Keratinocyte (primary cell): ENCODE results near the gene SLC45A2. TPM values are rescaled to one million over a fixed set of nuclear protein-coding genes. Genes with fewer than 3 reads are reported as not detected.

Source experiments
- DNase-seq: peaks from one replicate; pipeline ENCODE4 v3.0.0-alpha.2; 2011; ENCODE audit warnings: low read depth, missing footprints, low spot score
- FAIRE-seq: peaks from 2 replicates; lab custom pipeline; 2011; peaks lifted over from hg19 to GRCh38; lab: Jason Lieb, UNC
- H2AFZ ChIP-seq: 2 replicates; pipeline ENCODE4 v1.6.0; 2012; ENCODE audit warnings: low read length, control low read depth, inconsistent platforms; ENCODE audit not compliant: control insufficient read depth
- H3K27ac ChIP-seq: 2 replicates; pipeline ENCODE4 v1.5.1; 2011; ENCODE audit warnings: low read length; ENCODE audit not compliant: control insufficient read depth, insufficient read depth
- H3K27me3 ChIP-seq: 3 replicates; pipeline ENCODE4 v1.6.0; 2011; ENCODE audit warnings: low read length; ENCODE audit not compliant: control insufficient read depth, insufficient read depth; ENCODE audit errors: extremely low read depth
- H3K36me3 ChIP-seq, 2 experiments: 2 replicates in 1 of 2; 3 replicates in 1 of 2; pipeline ENCODE4 v1.5.1; 2011; ENCODE audit warnings: low read length in 2 of 2, mild to moderate bottlenecking in 1 of 2; ENCODE audit not compliant: control insufficient read depth in 2 of 2, insufficient read depth in 2 of 2; ENCODE audit errors: extremely low read depth in 1 of 2
- H3K4me1 ChIP-seq: 3 replicates; pipeline ENCODE4 v1.5.1; 2011; ENCODE audit warnings: low read length; ENCODE audit not compliant: control insufficient read depth, insufficient read depth; ENCODE audit errors: extremely low read depth
- H3K4me2 ChIP-seq: 3 replicates; pipeline ENCODE4 v1.6.0; 2011; ENCODE audit warnings: low read depth, low read length; ENCODE audit not compliant: control insufficient read depth, insufficient read depth; ENCODE audit errors: extremely low read depth
- H3K4me3 ChIP-seq, 3 experiments: fragments of 200-600 bp in 1 of 3; sonication (generic) in 1 of 3; 2 replicates in 2 of 3; 3 replicates in 1 of 3; pipeline ENCODE4 v1.5.1; 2011 to 2016; ENCODE audit warnings: low read length in 3 of 3, mild to moderate bottlenecking in 3 of 3, control low read depth in 2 of 3, inconsistent platforms in 1 of 3, low read depth in 1 of 3, mixed read lengths in 1 of 3, mixed run types in 1 of 3, moderate library complexity in 1 of 3; ENCODE audit not compliant: control insufficient read depth in 2 of 3, insufficient read depth in 2 of 3; ENCODE audit errors: extremely low read depth in 1 of 3
- H3K79me2 ChIP-seq: 2 replicates; pipeline ENCODE4 v1.6.0; 2012; ENCODE audit warnings: low read length; ENCODE audit not compliant: control insufficient read depth, insufficient read depth
- H3K9ac ChIP-seq: 3 replicates; pipeline ENCODE4 v1.6.0; 2011; ENCODE audit warnings: low read length; ENCODE audit not compliant: control insufficient read depth, insufficient read depth; ENCODE audit errors: extremely low read depth
- H3K9me1 ChIP-seq: 3 replicates; pipeline ENCODE4 v1.6.0; 2011; ENCODE audit warnings: low read length; ENCODE audit not compliant: control insufficient read depth, insufficient read depth; ENCODE audit errors: extremely low read depth
- H3K9me3 ChIP-seq: 2 replicates; pipeline ENCODE4 v1.5.1; 2012; ENCODE audit warnings: low read depth, low read length; ENCODE audit not compliant: control insufficient read depth
- H4K20me1 ChIP-seq: 3 replicates; pipeline ENCODE4 v1.6.0; 2011; ENCODE audit warnings: low read length; ENCODE audit not compliant: control insufficient read depth, insufficient read depth; ENCODE audit errors: extremely low read depth
- EZH2 ChIP-seq: IDR thresholded peaks from one replicate; pipeline ENCODE4 v1.6.1; 2012; ENCODE audit warnings: inconsistent platforms, mild to moderate bottlenecking, low read length, moderate library complexity
- dilution Hi-C: fragments of 300-500 bp; cut with MboI; formaldehyde crosslinking; loops from one replicate; pipeline ENCODE4 v1.7.0; 2020; ENCODE audit warnings: low sequenced_read_pairs; ENCODE audit not compliant: extremely low pct_ligation_motif_present
- polyA plus RNA-seq, 5 experiments: library from polyadenylated mRNA; depleted of rRNA in 3 of 5; stranded (reverse) in 3 of 5; stranded (forward) in 1 of 5; unstranded in 1 of 5; fragments of >200 nt; gene quantifications; 1 replicate in 1 of 5; 2 replicates in 3 of 5; 3 replicates in 1 of 5; pipeline versions ENCODE4 v1.2.1 to v1.2.3, GENCODE V29; 2011 to 2012; ENCODE audit warnings: missing spikeins in 2 of 5, low read depth in 1 of 5, low replicate concordance in 1 of 5
- TF ChIP-seq, protein P1 (sequence below), 3 experiments: IDR thresholded peaks in 1 of 3; conservative IDR thresholded peaks in 1 of 3; optimal IDR thresholded peaks in 1 of 3; 2 replicates in 2 of 3; 3 replicates in 1 of 3; pipeline versions ENCODE3 to v1.5.1; 2011; ENCODE audit warnings: low read length in 3 of 3, mild to moderate bottlenecking in 3 of 3, moderate library complexity in 2 of 3, control low read depth in 1 of 3, inconsistent platforms in 1 of 3; ENCODE audit not compliant: insufficient read depth in 2 of 3; ENCODE audit errors: extremely low read depth in 1 of 3

SLC45A2 gene
- polyA plus RNA-seq, 1 donor (not counting 4 experiments of a cell fraction or from before 2014, with no cell fraction given) = 0.04 TPM

GRCh38 chr5:33973271-33973670, 11.2 kb downstream of the SLC45A2 start:
- FAIRE-seq = no peak
- H3K36me3 ChIP-seq = no peaks in the 10 kb centered on the region
- no peaks in the 10 kb centered on the region for H3K9me3 ChIP-seq
- H3K4me3 ChIP-seq = no peak overlapping the region
- TF ChIP-seq, protein P1, sequence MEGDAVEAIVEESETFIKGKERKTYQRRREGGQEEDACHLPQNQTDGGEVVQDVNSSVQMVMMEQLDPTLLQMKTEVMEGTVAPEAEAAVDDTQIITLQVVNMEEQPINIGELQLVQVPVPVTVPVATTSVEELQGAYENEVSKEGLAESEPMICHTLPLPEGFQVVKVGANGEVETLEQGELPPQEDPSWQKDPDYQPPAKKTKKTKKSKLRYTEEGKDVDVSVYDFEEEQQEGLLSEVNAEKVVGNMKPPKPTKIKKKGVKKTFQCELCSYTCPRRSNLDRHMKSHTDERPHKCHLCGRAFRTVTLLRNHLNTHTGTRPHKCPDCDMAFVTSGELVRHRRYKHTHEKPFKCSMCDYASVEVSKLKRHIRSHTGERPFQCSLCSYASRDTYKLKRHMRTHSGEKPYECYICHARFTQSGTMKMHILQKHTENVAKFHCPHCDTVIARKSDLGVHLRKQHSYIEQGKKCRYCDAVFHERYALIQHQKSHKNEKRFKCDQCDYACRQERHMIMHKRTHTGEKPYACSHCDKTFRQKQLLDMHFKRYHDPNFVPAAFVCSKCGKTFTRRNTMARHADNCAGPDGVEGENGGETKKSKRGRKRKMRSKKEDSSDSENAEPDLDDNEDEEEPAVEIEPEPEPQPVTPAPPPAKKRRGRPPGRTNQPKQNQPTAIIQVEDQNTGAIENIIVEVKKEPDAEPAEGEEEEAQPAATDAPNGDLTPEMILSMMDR (optimal IDR thresholded peaks at IDR 0.05 in 1 of 3, IDR thresholded peaks at IDR 0.05 in 1 of 3, conservative IDR thresholded peaks at IDR 0.05 in 1 of 3; ENCODE audit: extremely low read depth in 1 of 3, insufficient read depth in 2 of 3, low read length in 3 of 3) = no peak
- no peak for TF ChIP-seq EZH2
- H3K9ac ChIP-seq = no peak overlapping the region
- H3K4me1 ChIP-seq = no peaks in the 10 kb centered on the region
- dilution Hi-C loops = no loop called here
- DNase-seq = no peak
- H3K9me1 ChIP-seq = no peaks in the 10 kb centered on the region
- H3K27me3 ChIP-seq = peaks cover 11% of the 10 kb centered on the region
- H4K20me1 ChIP-seq = no peaks in the 10 kb centered on the region
- H3K4me2 ChIP-seq = no peak overlapping the region
- H2AFZ ChIP-seq = no peak overlapping the region
- no peaks in the 10 kb centered on the region for H3K79me2 ChIP-seq
- no peak overlapping the region for H3K27ac ChIP-seq

DNA sequence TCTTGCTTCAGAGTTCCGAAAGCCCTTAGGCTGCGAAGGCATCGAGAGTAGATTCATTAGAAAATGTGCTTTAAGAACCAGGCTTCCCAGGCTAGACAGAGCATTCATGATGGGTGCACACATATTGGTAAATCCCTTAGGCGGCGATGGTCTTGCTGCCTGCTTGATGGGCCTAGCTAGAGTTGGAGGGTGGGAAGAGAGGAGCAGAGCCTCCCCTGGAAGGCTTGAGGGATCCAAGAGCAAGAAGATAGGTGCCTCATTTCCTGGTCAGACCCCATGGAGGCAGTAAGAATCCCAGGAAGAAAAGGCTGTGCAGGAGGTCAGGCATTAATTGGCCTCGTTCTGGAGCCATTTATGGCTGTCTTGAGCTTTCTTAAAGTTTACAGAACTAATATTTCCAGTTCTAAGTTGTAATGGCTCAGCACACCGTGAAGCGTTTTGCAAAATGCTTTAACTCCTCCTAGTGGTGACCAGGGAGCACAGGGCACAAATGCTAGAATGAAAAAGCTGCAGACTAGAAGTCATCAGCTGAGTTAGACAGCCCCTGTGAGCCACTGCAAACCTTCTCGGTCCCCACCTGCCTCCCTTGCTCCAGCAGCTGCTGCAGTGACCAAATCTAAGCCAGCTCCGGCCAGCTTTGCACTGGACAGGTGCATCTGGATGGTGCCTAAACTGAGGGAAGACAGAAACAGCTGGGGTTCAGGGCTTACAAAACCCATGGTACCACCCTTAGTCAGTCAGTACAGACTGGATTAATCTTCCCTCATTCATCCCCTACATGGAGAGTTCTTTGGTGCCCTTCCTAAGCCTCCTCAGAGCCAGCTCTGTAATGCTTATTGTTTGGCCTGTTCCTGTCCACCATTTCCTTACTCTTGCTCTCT, 14.7 kb downstream of the SLC45A2 start:
- peak; percentile 26 for FAIRE-seq
- Histone ChIP-seq H3K9ac (no peak overlapping the region), H3K27me3 (peaks cover 1% of the 10 kb centered on the region), H3K9me1 (no peaks in the 10 kb centered on the region), H3K4me2 (no peak overlapping the region), H3K4me1 (no peaks in the 10 kb centered on the region), H4K20me1 (no peaks in the 10 kb centered on the region), H3K4me3 (no peak overlapping the region), H3K79me2 (no peaks in the 10 kb centered on the region), H3K9me3 (no peaks in the 10 kb centered on the region), H3K36me3 (no peaks in the 10 kb centered on the region), H3K27ac (no peak overlapping the region), H2AFZ (no peak overlapping the region)
- dilution Hi-C loops = no loop called here
- no peak for TF ChIP-seq EZH2
- TF ChIP-seq, protein P1 (optimal IDR thresholded peaks at IDR 0.05 in 1 of 3, IDR thresholded peaks at IDR 0.05 in 1 of 3, conservative IDR thresholded peaks at IDR 0.05 in 1 of 3; ENCODE audit: extremely low read depth in 1 of 3, insufficient read depth in 2 of 3, low read length in 3 of 3) = peak; percentile 67 to 78 (median 70)
- DNase-seq = no peak
